H1 (cell line): ENCODE results near the gene PRR23E. TPM values are rescaled to one million over a fixed set of nuclear protein-coding genes. Genes with fewer than 3 reads are reported as not detected.

Experiments used
- CHD2 ChIP-seq: IDR thresholded peaks from 2 replicates; pipeline ENCODE4 v1.6.1; 2012; ENCODE audit warnings: low read length, improper control_type of control experiment
- CHD7 ChIP-seq: fragments of 300-600 bp; sonication (generic); IDR thresholded peaks from 2 replicates; pipeline ENCODE4 v1.7.1; 2012; ENCODE audit warnings: low read length, moderate library complexity, mild to moderate bottlenecking, inconsistent platforms; ENCODE audit not compliant: insufficient replicate concordance
- HDAC6 ChIP-seq: IDR thresholded peaks from one replicate; pipeline ENCODE4 v1.7.1; 2012; ENCODE audit warnings: low read depth, mild to moderate bottlenecking, inconsistent platforms, low read length, moderate library complexity
- KDM4A ChIP-seq: IDR thresholded peaks from one replicate; pipeline ENCODE4 v1.7.1; 2012; ENCODE audit warnings: low read depth, mild to moderate bottlenecking, moderate library complexity, low read length, inconsistent platforms; ENCODE audit not compliant: severe bottlenecking
- TBP ChIP-seq: IDR thresholded peaks from 2 replicates; pipeline ENCODE4 v1.6.1; 2011; ENCODE audit warnings: low read depth, low read length, improper control_type of control experiment
- polyA plus RNA-seq, 7 experiments: library from polyadenylated mRNA; depleted of rRNA in 3 of 7; stranded (reverse) in 5 of 7; unstranded in 2 of 7; fragments of >200 nt in 5 of 7; fragments of 200-250 nt in 2 of 7; gene quantifications; 1 replicate in 5 of 7; 2 replicates in 1 of 7; 4 replicates in 1 of 7; pipeline versions ENCODE4 v1.2.1 to v1.2.3, GENCODE V29; 2011 to 2013; ENCODE audit warnings: missing spikeins in 2 of 7, mixed read lengths in 2 of 7
- total RNA-seq: library from RNA; stranded (reverse); fragmentation: NEBNext Ultra II Directional; extraction: Animal tissue kit (Norgen Biotek cat#: 25700); gene quantifications from 2 replicates; pipeline ENCODE4 v1.2.1, GENCODE V29; 2021

PRR23E gene
- total and polyA plus RNA-seq, 2 of the 8 experiments (the other 6 are each of a cell fraction or from before 2014, with no cell fraction given): not detected

GRCh38 chr3:127153506-127153815 lies 39.5 kb upstream of the PRR23E start (continued):
- TF ChIP-seq CHD7 (no peak), KDM4A (no peak), CHD2 (no peak), HDAC6 (no peak), TBP (no peak)
